ENCODE results near the gene AP3D1.
A peak's percentile ranks its signal among the peaks of the same experiment; 100 is the strongest.
"Not testable (repeated sequence)": the region's sequence is repeated elsewhere in the genome, so short reads cannot be mapped to it uniquely, and the experiment has no call there.

AP3D1 gene

GRCh38 chr19:2151339-2152229 is at the start of gene AP3D1:
AP3D1 (minus strand) TSS chr19:2151566; CDS start chr19:2151334, 232 bp downstream.
- DNase-seq, result peak; percentile 97

GRCh38 chr19:2200624-2201294 is 49.4 kb upstream of the AP3D1 start:
- DNase-seq, result not testable (repeated sequence)

- no peak for DNase-seq
These were observed 48.7 kb upstream of the AP3D1 start for GRCh38 chr19:2199861-2200623.

GRCh38 chr19:2199215-2199614 is 47.8 kb upstream of the AP3D1 start:
- no peak for DNase-seq

- no peak for DNase-seq
These were observed 47.0 kb upstream of the AP3D1 start for GRCh38 chr19:2198317-2198716.

GRCh38 chr19:2197270-2197669 is 45.9 kb upstream of the AP3D1 start:
- no peak for DNase-seq

- DNase-seq, result no peak
These were observed 44.5 kb upstream of the AP3D1 start for GRCh38 chr19:2195914-2196313.

- no peak for DNase-seq
These were observed 44.0 kb upstream of the AP3D1 start for GRCh38 chr19:2195361-2195760.

- no peak for DNase-seq
These were observed 43.2 kb upstream of the AP3D1 start for GRCh38 chr19:2194513-2195078.

GRCh38 chr19:2193807-2194206 is 42.4 kb upstream of the AP3D1 start:
- DNase-seq, result no peak

- no peak for DNase-seq
These were observed 41.5 kb upstream of the AP3D1 start for GRCh38 chr19:2192862-2193261.

GRCh38 chr19:2191456-2192310 is 40.3 kb upstream of the AP3D1 start:
- DNase-seq, result no peak

- DNase-seq, result no peak
These were observed 39.6 kb upstream of the AP3D1 start for GRCh38 chr19:2190848-2191455.

- no peak for DNase-seq
These were observed 38.5 kb upstream of the AP3D1 start for GRCh38 chr19:2189880-2190279.

GRCh38 chr19:2188708-2189385 is 37.5 kb upstream of the AP3D1 start:
- DNase-seq, result no peak

- DNase-seq, result no peak
These were observed 35.8 kb upstream of the AP3D1 start for GRCh38 chr19:2187159-2187558.

GRCh38 chr19:2186071-2186846 is 34.9 kb upstream of the AP3D1 start:
- no peak for DNase-seq

- no peak for DNase-seq
These were observed 34.3 kb upstream of the AP3D1 start for GRCh38 chr19:2185734-2186070.

- no peak for DNase-seq
These were observed 33.1 kb upstream of the AP3D1 start for GRCh38 chr19:2184422-2184975.

GRCh38 chr19:2181633-2181997 is 30.2 kb upstream of the AP3D1 start:
- no peak for DNase-seq

All from DMS 273 treated with DMSO at 0.1 percent for 48 hours (cell line).